Activated gamma-delta T cell (primary cell): Measurements from ENCODE around the gene C3AR1.
"Not testable (repeated sequence)": the region's sequence is repeated elsewhere in the genome, so short reads cannot be mapped to it uniquely, and the experiment has no call there.

ENCODE experiments used
- DNase-seq: peaks from one replicate; lab custom pipeline; 2025; lab: John Stamatoyannopoulos, UW

Gene C3AR1

DNA sequence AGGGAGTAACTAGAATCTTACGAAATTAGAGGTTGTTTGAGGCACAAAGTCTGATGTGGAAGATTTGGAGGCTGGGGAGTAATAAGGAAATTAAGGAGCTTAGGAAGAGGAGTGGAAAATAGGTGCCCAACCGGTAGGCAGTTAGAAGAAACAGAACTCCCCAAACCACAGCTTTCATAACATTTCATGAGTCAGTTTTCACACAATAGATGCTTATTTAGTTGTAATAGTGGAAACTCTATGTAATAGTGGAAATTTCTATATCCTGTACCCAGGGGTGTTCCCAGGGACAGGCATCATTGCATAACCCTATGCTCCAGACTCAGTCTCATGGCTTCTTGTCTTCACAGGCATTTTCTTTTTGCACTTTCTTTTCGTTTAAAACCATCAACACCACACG is 8.3 kb downstream of the C3AR1 start:
- DNase-seq, result no peak

DNA sequence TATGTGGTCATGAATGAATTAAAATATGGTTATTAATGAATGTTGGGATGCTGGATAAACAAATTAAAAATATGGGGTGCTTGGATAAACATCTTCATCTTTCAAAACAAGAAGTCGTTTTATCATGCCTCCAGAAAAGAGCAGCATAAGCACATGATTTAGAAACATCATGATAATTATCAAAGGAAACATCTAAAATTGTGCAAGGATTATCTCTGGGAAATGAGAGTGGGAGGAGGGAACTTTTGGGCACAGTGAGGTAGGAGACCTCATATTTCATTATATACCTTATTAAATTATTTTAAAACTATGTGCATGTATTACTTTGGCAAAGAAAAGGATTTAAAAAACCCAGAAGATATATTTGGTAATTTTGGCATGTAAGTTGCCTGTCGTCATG is 8.9 kb downstream of the C3AR1 start:
- no peak for DNase-seq

DNA sequence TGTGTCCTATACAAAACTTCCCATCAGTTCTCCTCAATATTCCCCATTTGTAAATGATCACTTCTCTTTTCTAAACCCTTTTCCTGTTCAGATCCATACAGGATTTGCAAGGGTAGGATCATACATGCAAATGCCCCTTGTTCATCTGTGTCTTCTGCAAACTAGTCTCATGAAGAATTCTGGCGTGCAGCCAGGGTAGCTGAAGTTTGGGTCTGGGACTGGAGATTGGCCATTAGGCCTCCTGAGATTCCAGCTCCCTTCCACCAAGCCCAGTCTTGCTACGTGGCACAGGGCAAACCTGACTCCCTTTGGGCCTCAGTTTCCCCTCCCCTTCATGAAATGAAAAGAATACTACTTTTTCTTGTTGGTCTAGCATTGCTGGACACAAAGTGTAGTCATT is 11.3 kb downstream of the C3AR1 start:
- no peak for DNase-seq

- DNase-seq, result no peak
These were observed 13.5 kb downstream of the C3AR1 start for GRCh38 chr12:8052679-8053078.

- no peak for DNase-seq
These were observed 15.4 kb downstream of the C3AR1 start for GRCh38 chr12:8050600-8051250.

DNA sequence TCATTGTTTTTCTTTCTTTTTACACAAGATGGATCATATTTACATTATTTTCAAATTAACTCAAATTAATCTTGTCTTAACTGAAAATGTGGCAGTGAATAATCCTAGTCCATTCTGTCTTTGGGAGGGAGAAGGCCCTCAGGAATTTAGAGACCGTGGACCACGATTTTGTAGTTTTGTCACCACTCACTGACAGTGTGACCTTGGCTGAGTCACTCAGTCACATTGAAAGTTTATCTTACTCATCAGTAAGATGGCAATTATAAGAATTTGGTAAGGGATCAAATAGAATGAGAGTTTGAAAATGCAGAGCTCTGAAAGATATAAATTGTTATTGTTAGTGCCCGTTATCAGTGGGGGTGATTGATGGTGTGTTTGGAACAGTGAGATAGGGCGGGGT is 17.3 kb downstream of the C3AR1 start:
- DNase-seq, result no peak

- no peak for DNase-seq
These were observed 18.3 kb downstream of the C3AR1 start for GRCh38 chr12:8047842-8048241.

DNA sequence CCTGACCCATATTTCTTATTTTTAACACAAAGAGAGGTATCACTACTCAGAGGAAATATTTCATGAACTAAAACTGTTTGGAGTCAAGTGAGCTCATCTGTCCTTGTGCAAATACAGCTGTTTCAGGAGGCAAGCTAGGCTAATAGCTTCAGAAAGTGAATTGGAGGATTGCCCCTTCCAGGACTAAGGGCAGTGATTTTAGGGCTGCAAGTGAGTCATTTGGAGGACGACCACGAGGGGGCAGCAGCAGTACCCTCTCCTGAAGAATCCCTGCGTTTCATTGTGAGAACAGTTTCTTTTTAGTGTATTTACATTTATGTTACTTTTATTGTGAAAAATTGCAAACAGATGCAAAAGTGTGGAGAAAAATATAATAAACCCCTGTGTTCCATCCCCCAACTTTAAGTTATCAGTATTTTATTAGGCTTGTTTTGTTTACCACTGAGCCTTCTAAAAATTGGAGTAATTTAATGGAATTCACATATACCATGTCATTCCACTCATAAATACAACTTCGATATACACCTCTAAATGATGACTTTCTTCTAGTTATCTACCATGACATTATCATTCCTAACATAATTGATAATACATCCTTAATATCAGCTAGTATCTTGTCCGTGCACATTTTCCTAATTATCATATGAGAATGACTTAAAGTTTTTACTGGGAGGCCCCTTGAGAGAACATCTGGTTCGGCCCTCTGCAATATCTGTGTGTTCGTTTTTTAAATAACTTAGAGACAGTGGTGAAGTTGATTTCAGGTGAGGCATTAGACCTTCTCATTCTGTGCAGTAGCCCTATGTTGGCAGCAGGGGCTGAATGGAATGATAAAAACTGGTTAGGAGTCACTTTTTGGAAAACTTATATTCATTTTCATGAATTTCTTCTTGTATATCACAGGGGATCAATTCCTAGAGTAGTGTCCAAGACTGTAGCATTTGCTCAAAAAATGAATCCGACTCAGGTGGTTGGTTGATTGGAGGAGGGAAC is 19.9 kb downstream of the C3AR1 start:
- DNase-seq, result no peak

- DNase-seq, result no peak
These were observed 25.4 kb downstream of the C3AR1 start for GRCh38 chr12:8040791-8041190.

DNA sequence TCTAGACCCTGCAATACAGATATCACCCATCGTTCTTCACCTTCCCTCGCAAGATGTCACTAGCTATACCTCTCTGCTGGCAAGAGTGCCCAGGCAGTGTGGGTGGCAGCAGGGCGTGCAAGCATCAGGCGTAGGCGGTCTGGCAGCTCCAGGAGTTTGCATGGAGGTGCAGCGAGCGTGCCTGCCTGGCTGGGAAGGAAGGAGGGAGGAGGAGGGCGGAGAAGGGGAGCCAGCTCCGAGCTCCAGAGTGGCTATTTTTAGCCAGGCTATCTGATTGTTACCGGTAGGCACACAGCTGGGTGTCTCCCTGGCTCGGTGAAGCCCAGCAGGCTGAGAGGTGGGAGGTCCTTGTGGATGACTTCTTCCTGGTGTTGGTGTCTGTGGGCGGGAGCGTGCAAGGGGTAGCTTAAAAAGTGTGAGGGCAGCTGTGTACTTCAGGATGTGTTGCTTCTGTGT is 27.5 kb downstream of the C3AR1 start:
- no peak for DNase-seq

DNA sequence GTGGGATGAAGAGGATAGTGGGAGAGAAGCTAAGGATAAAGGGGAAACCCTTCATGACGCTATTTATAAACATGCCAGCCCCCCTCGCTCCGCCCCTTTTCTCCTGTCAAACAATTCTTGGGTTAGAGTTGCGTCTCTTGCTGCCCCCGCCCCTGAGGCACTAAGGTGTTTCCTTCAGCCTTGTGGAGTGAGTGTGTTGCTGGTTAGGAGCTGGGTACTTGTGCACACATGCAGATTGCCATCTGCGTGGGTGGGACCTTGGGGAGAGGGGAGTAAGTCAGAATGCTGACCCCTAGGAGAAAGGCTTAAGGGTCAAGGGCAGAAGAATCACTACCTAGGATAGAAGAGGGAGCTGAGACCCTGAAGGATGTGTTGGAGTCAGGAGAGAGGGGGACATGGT is 28.2 kb downstream of the C3AR1 start:
- DNase-seq, result no peak

- DNase-seq, result no peak
These were observed 29.0 kb downstream of the C3AR1 start for GRCh38 chr12:8037046-8037663.

DNA sequence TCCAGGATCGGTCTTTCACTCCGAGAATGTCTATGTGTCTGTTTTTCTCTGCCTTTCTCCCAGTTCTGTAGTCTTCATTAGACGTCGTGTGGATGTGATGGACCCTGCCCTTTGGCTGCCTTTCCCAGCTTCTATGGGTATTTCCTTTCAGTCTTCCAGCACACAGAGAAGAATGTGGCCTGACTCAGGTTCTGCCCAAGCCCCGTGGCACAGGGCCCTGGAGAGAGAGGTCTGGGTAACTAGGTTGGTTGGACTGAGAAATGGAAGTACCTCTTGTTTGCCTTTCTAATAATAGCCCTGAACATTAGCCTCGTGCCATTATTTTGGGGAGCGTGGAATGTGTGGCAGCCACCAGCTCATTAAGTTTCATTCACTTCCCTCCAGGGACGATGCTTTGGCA is 29.8 kb downstream of the C3AR1 start:
- DNase-seq, result no peak

DNA sequence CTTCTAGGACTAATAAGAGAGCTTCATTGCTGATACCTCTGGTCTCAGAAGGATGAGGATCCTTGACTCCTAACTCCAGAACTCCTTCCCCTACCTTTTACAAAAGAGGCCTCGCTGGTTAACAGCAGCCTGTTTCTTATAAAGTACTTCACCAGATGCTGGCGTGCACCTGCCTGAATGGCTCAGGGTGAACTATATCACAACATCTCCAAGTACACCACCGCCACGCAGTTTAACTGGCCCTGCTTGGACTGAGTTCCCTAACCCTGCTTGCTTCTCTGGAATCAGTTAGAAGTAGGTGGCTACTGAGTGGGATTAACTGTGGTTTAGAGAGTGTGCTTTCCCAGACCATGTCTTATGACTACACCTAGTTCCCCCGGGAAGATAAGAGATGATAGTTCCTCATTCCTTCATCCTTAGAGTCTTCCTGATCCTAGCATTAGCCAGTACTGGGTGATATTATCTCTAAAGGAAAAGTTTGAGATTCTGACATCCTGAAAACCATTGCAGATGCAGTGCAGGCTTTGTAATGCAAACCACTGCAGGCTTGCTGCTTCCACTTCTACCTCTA is 30.6 kb downstream of the C3AR1 start:
- no peak for DNase-seq

- no peak for DNase-seq
These were observed 31.4 kb downstream of the C3AR1 start for GRCh38 chr12:8034802-8035201.

DNA sequence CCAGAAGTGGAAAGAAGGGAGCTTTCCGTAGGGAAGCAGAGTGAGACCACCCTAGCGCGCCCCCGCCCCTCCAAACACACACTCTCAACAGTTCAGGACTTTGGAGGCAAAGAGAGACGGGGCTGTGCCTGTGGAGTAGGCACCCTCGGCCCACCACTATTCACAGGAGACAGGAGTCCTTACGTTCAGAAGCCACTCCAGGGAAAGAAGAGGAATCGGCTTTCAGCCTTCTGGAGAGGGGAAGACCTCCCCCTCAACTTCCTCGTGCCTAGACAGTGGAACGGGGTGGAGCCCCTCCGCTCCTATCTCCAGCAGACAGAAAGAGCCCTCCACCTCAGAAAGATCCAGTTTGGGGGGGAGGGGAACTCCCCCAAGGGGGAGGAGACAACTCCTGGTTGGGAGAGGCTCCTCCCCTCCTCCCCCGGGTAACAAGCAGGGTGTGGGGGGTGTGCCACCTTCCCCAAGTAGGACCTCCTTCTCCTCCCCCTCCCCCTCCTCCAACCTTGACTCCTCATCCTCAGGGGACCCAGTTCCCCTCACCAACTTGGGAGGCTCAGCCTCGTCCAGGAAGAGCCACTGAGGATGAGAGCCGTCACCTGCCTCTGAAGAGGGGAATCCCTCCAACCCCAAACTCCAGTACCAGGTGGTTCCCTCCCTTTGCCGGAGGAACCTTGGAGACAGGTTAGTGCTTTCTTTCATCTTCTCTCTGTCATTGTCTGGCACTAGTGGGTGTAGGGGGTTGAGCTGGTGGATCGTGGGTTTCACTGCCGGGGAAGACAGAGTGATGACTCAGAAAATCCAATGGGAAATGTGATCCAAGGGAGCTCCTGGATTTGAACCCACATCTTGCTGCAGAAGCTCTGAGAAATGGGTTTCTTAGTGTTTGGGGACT is 32.8 kb downstream of the C3AR1 start:
- DNase-seq, result no peak

DNA sequence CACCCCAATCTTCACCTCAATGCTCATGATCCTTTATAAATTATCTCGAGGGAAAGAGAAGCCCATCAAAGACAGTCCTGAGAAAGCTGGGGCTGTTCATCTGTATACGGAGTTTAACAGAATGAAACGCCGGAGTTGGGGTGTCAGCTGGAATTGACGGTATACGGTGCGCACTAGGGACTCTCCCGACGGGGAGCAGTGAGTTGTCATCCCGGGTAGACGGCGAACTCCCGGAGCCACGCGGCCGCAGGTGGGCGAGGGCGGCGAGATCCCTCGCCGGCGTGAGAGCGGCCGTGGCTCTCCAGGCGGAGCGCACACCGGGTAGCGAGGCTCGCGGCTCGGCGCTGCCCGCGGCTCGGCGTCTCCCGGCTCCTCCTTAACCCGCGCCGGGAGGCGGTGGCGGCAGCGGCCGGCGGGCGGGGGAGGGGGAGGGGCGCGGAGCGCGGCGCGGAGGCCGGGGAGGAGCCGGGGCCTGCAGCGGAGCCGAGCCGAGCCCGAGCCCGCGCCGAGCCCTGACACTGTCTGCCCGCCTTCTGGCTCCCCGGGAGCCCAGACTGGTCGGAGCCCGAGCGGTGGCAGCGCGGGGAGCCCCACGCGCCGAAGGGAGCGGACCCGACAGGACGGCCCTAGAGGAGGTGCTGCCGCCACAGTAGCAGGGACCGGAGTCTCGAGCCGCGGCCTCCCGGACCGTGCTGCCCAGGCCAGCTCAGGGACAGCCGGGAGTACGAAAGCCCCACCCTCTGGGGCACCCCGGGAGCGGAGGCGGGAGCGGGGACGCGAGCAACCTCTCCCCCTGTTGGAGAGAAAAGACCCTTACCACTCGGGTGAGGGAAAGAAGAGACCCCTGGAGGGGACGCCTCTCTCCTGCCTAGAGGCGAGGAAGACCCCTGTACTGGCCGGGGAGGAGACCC is 33.7 kb downstream of the C3AR1 start, which contains the start of gene FOXJ2:
Gene FOXJ2 (plus strand): TSS at position 475 of the 911 bp plus-strand sequence. CDS start 7,117 bp downstream, outside the sequence.
- DNase-seq, result peak; percentile 72

DNA sequence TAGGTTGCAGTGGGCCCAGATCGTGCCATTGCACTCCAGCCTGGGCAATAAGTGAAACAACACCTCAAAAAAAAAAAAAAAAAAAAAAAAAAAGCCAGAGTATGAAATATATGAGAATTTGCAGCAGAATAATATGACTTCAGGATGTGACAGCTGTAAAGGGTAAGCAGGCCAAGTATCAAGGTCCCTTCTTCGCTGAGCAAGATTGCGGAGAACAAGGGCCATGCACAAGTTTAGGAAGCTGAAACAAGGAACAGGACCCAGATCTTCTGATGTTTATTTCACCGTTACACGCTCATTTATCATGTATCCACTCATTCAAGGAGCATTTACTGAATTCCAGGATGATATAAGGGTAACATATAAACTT is 34.3 kb downstream of the C3AR1 start:
- DNase-seq, result no peak

GRCh38 chr12:8031017-8031416 is 35.1 kb downstream of the C3AR1 start:
- DNase-seq, result not testable (repeated sequence)

- DNase-seq, result no peak
These were observed 36.0 kb downstream of the C3AR1 start for GRCh38 chr12:8030189-8030588.
